Left hindlimb (tissue), 1 donor: Measurements from ENCODE around the gene IGF2R.
"Not testable (repeated sequence)": the region's sequence is repeated elsewhere in the genome, so short reads cannot be mapped to it uniquely, and the experiment has no call there.

Experiments used
- DNase-seq: peaks from one replicate; pipeline ENCODE4 v3.0.0-alpha.2; 2018

The IGF2R gene, protein sequence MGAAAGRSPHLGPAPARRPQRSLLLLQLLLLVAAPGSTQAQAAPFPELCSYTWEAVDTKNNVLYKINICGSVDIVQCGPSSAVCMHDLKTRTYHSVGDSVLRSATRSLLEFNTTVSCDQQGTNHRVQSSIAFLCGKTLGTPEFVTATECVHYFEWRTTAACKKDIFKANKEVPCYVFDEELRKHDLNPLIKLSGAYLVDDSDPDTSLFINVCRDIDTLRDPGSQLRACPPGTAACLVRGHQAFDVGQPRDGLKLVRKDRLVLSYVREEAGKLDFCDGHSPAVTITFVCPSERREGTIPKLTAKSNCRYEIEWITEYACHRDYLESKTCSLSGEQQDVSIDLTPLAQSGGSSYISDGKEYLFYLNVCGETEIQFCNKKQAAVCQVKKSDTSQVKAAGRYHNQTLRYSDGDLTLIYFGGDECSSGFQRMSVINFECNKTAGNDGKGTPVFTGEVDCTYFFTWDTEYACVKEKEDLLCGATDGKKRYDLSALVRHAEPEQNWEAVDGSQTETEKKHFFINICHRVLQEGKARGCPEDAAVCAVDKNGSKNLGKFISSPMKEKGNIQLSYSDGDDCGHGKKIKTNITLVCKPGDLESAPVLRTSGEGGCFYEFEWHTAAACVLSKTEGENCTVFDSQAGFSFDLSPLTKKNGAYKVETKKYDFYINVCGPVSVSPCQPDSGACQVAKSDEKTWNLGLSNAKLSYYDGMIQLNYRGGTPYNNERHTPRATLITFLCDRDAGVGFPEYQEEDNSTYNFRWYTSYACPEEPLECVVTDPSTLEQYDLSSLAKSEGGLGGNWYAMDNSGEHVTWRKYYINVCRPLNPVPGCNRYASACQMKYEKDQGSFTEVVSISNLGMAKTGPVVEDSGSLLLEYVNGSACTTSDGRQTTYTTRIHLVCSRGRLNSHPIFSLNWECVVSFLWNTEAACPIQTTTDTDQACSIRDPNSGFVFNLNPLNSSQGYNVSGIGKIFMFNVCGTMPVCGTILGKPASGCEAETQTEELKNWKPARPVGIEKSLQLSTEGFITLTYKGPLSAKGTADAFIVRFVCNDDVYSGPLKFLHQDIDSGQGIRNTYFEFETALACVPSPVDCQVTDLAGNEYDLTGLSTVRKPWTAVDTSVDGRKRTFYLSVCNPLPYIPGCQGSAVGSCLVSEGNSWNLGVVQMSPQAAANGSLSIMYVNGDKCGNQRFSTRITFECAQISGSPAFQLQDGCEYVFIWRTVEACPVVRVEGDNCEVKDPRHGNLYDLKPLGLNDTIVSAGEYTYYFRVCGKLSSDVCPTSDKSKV (N-terminal part only)

DNA sequence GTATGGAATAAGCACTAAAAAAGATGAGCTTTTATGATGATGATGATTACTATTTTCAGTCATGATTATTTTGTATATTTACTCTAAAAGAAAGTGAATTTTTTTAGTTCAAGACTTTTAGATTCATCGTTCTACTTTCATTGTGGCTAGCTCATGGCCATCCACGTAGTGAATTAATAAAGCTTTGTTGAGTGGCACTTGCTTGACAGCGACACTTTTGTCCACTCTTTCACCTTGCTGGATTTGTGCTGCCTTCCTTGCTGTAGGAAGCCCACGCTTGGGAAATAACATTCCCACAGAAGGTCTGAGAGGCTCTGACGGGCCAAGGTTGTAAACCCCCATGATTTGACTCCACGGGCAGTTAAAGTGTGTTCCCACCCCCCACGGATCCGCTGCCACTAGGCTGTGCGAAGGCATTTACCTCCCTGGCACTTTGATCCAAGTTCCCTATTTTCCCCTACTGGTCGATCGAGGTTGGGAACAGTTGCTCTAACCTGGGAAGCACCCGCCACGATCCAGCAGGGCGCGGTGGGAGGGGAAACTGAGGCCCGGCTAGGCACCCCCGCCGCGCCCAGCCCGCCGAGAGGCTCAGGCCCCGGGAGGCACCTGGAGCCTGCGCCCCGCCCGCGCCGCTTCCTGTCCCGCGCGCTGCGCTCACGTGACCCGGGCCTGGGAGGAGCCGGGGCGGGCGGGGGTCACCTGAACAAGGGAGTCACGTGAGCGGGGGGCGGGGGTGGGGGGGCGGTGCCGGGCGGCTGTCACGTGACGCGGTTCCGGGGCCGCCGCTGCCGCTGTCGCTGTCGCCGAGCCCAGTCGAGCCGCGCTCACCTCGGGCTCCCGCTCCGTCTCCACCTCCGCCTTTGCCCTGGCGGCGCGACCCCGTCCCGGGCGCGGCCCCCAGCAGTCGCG lies at the start of gene IGF2R:
TSS of gene IGF2R (plus strand) at position 788 of the 909 bp plus-strand sequence. CDS start 165 bp downstream, outside the sequence.
- peak; percentile 94 for DNase-seq

DNA sequence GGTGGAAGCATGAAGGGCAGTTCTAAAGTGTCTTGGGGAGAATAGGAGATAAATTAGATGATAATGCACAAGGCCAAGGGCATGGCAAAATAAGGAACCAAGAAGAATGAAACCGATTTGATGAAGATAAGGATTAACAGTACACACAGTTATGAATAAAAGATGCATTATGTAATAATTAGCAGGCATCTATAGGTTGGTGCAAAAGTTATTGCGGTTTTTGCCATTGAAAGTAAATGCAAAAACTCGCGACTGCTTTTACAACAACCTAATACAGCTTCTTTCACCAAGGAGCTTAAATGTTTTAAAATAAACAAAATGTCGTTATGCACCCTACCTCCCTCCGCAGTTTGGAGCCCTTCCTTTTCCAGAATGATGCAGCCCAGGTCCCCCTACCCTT lies 49.1 kb upstream of the IGF2R start:
- DNase-seq, result no peak

DNA sequence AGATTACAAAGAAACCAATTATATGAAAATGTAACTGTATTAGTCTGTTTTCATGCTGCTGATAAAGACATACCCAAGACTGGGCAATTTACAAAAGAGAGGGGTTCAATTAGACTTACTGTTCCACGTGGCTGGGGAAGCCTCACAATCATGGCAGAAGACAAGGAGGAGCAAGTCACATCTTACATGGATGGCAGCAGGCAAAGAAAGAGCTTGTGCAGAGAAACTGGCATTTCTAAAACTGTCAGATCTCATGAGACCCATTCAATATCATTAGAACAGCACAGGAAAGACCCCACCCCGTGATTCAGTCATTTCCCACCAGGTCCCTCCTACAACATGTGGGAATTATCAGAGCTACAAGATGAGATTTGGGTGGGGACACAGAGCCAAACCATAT lies 44.7 kb upstream of the IGF2R start:
- DNase-seq, result not testable (repeated sequence)

DNA sequence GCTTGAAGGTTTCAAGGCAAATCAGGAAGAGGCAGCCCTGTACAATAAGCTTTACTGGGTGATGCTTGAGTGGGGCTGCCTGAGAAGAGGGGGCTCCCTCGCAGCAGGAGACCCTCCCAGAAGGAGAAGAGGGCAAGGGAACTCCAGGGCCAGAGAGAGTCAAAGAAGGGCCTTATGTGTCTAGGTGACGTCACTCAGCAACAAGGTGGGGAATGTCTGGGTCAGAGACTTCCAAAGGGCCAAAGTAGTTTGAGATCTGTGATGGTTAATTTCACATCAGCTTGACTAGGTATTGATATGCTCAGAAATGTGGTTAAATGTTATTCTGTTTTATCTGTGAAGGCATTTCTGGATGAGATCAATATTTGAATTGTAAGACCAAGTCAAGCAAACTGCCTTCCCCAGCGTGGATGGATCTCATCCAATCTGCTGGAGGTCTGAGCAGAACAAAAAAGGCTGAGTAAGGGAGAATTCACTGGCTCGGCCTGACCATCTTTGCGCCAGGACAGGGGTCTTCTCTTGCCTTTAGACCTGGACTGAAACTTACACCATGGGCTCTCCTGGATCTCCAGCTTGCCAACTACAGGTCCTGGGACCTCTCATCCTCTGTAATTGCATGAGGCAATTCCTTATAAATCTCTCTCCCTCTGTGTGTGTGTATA lies 42.2 kb upstream of the IGF2R start:
- DNase-seq, result no peak

DNA sequence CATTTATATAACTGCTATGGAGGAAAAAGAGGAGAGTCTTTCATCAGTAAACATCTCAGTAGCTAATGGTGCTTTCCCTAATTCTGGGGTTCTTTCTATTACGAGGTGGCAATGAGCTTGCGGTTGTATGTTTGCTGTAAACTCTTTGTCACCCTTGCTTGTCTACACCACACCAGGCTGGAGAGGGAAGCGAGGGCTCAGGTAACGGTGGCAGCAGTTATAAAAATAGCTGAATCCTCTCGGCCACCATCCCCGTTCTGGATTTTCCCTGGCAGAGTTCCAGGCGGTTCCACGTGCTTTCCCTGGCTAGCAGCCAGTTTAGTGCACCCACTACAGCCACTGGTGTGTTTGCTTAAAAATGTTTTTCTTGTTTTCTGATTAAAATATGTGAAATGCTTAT lies 39.1 kb upstream of the IGF2R start:
- no peak for DNase-seq

DNA sequence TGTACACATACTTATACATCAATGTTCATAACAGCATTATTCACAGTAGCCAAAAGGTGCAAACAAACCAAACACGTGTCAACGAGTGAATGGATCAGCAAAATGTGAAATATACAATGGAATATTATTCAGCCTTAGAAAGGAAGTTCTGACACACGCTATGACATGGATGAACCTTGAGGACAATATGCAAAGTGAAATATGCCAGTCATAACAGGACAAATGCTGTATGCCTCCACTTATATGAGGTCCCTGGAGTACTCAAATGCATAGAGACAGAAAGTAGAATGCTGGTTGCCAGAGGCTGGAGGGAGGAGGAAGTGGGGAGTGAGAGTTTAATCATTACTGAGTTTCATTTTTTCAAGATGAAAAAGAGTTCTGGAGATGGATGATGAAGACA lies 37.8 kb upstream of the IGF2R start:
- DNase-seq, result no peak

DNA sequence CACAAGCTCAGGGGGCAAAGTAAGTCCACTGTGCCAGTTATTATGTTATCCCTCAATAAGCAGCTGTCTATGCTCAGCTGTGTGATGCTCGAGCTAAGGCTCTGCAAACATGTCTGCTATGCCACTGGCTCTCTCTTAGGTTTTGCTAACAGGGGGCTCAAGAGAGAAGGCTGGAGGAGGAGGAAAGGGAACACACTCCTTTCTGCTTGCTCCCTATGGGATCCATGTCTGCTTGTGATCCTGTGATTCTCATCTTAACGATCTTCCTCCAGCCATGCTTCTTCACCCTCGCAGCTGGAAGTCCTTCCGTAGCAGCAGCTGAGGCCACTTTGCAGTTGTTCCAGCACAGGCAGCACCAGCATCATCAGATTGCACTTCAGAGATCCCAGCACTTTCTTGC lies 37.0 kb upstream of the IGF2R start:
- peak; percentile 47 for DNase-seq

DNA sequence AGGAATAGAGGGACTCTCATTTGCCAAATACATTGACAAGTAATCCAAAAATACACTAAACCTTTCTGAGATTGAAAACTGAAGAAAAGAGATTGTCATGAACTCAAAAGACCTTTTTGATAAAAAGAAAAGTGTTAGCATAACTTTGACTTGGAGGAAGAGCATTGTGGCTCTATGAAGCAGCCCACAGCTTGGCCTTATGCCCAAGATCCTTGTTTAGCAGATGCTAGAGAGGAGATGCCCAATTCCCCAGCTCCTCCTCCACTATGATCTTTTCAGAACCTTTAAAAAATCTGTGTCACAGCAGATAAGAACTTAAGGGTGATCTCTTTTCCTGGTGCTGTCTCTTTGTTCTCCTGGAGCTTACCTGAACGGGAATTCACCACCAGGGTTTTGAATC lies 35.8 kb upstream of the IGF2R start:
- DNase-seq, result no peak

DNA sequence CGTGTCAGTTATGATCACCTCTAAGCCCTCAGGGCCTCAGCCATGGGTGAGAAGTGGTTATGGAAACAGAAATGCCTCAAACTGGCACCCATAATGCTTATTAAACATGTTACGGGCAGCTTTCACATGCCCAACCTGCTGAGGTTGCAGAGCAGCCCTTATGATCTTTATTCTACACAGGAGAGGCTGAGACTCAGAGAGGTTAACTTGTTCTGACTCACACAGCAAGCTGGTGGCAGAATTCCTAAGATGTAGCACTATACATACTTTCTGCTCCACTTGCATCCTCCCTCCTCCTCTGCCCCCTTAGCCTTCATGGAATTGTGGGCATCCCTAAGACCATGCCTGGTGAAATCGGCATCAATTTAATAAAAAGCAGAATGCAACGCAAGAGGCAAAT lies 34.7 kb upstream of the IGF2R start:
- no peak for DNase-seq

DNA sequence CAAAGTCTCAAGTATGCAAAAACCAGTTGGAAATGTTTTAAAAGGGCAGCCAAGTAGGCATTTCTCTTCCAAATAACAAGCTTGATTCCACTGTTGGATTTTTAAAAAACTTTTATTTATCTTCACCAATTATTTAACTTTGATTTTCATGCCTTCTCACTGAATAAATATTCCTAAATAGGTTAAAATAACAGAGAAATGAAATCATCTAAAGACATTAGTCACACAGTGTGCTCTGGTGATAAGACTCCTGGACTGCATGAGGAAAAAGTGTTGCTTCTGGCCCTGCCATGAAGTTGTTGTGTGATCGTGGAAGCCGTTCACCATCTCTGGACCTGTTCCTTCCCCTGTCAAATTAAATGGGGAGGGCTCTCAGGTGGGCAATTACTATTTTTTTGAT lies 33.8 kb upstream of the IGF2R start:
- no peak for DNase-seq

DNA sequence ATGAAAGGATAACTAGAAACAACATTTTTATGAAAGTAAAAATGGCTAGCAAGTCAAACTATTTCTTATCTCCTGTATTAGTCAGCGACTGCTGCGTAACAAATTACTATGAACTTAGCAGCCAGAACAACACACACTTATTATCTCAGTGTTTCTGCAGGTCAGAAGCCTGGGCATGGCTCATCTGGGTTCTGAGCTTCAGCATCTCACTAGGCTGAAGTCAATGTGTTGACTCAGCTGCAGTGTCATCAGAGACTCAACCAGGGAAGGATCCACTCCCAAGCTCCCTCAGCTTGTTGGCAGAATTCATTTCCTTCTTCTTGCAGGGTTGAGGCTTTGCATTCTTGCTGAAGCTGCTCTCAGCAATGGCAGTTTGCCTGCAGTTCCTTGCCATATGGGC lies 33.2 kb upstream of the IGF2R start:
- no peak for DNase-seq

DNA sequence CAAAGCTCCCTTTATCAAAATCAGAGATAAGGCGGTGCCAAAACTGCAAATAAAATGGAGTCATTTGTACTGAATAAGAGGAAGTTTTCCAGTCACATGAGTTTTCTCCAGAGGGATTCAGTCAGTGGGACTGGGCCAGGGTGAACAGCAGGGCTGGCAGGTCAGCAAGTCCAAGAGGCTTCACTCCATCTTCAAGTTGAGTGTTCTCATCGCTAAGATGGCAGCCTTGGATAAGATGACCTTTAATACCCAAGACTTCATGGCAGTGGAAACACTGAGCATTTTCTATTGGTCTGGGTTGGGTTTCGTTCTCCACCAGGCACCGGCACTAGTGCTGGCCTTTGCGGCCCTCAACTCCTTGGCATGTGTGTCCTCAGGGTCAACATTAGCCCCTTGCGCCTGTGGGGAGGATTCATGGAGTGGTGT lies 29.3 kb upstream of the IGF2R start:
- no peak for DNase-seq

DNA sequence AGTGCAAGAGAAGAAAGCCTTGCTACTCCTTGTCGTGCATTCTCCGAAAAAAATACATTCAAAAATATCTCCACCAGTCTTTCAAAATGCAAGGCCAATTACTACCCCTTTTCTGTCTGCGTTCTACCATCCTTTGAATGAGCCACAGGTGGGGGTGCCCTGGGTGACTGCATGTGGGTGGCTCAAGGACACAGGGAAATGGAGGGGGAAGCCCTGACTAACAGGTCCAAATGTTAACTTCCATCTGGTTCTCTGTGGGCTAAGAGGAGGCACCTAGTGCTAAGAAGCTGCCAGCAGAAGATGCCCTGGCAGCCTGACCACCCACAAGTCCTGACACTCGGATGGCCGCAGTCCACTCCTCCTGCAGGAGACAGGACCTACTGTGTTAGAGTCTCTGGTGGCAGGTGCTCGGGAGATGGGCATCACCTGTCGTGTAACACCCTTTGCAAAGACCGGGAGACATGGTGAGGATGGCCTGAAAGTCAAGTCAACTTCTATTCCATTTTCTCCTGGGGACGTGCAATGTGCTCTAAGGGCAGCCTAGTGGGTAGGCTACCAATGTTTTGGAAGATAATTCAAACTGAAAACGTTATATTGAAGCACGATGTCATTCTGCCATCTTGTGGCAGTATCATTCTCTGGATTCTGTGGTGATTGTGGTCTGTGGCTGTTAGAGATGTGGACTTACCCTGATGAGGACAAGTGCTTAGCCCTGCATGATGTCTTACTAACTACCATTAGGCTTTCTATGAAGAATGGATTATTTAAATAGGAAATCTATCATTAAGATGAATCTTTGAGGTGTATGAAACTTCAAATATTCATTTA lies 27.4 kb upstream of the IGF2R start:
- no peak for DNase-seq

DNA sequence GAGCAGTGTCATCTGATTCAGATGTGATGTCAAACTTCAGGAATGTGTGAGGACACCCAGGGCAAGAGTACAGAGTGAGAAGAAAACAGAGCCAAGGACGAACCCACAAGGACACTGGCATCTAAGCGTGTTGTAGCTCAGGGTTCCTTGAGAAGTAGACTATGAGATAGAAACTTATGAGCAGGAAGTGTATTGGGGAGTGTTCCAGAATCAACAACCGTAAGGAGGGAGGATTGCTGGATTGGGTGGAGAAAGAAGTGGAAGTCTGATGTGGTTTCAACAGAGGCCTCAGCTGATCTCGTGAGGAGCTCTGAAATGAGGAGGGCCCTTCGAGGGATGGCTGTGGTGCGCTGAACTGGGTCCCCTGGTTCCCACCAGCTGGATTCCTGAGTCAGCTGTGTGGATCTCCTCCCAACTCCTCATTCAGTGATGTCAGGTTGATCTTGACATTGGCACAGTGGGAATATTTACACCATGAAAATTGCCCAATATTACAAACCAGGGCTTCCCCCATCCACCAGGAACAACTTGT lies 25.7 kb upstream of the IGF2R start:
- no peak for DNase-seq

DNA sequence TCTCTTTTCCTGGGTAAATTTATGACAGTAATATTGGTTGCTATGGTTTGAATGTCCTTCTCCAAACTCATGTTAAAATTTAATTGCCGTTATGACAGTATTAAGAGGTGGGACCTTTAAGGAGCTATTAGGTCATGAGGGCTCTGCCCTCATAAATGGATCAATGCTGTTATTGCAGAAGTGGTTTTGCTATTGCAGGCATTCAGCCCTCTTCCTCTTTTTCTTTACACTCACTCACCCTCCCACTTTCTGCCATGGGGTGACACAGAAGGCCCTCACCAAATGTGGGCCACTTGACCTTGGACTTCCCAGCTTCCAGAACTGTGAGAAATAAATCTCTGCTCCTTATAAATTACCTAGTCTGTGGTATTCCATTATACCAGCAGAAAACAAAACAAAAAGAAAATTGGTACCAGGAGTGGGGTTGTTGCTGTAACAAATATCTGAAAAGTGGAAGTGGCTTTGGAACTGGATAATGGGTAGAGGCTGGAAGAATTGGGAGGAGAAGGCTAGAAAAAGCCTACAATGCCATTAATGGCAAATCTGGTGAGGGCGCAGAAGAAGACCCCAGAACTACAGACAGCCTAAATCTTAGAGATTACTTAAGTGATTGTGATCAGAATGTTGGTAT lies 24.8 kb upstream of the IGF2R start:
- no peak for DNase-seq

DNA sequence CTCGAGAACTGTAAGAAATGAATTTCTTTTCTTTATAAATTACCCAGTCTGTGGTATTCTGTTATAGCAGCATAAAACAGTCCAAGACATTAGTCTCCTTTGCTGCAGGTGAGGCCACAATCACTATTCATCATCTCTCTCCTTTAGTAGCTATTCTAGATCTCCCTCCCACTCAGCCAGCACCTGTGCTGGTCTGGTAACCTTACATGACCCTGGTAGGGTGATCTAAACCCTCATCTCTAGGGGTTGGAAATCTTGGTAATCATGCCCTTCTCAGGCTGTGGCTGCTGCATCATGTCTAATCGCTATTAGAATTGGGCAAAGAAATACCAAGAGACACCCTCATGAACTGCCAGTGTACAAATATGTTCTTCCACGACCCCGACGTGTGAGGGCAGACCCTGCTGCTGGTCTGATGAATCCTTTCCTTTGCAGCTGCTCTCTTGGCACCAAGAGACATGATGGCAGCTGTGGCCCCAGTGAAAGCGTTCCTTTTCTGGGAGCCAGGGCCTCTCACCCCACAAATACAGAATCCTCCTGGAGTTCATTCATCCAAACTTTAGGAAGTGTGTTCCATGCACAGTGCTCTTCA lies 23.0 kb upstream of the IGF2R start:
- no peak for DNase-seq

DNA sequence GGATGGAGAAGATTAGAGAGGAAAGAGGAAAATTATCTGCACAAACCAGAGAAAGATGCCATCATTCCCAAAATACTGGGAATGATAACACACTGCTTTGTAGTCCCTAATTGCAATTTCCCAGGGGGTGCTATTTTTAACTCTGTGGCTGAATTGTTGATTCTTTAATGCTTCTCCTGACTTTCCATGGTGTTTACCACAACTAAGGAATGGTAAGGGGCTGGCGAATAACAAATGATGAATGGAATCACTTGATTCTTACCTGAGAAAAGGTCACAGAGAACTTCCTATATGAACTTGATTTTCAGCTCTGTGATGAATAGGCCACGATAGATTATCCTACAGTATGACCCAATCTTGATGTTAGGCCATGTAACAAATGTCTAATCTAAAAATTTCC lies 22.0 kb upstream of the IGF2R start:
- DNase-seq, result no peak

DNA sequence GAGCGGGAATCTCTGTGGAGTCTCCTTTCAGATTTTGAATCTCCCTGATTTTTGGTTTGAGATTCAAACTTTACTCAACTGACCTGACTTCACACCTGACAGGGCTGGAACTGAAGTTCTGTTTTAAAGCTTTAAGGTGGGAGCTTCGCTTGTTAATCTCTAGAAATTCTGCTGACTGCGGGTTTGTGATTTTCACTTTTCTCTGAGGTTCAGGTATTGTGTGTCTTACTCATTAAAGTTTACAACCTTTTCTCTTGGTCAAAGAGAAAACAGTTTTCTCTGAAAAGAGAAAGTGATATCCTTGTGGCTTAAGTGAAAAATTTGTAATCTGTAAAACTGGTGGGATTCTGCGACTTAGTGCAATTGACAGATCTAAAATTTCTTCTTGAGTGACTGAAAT lies 20.7 kb upstream of the IGF2R start:
- DNase-seq, result no peak

DNA sequence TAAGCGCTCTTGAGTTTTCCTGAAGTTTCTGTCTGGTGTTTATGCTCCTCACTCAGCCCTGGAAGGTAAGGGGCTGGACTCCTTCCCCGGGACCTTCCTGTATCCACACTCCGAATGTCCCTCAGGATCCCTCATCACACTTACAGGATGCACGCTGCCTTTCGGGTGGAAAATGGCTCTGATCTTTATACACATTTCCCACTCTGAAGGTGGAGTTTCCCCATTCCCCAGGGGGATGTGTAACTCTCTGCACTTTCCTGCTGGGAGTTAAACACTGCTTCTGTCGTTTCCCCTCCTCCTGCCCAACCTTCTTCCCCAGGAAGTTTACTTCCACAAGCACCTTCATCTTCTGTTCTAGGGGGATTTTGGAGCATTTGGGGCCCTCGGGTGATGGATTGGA lies 17.1 kb upstream of the IGF2R start:
- no peak for DNase-seq
